ENCODE results near the gene SUMO2. TPM values are rescaled to one million over a fixed set of nuclear protein-coding genes. Genes with fewer than 3 reads are reported as not detected.

SUMO2 gene
- total and polyA plus RNA-seq, 2 experiments from 2014 or later, result 139 to 890 TPM

- Histone ChIP-seq H3K4me2 (peak overlapping the region; percentile 10; the same call in 1 of the 2 replicates), H3K36me3 (ENCODE audit: insufficient read depth) (no peaks in the 10 kb centered on the region), H3K27ac (ENCODE audit: low read depth) (no peak overlapping the region), H3K4me1 (ENCODE audit: insufficient read depth) (peaks cover 8% of the 10 kb centered on the region), H3K27me3 (ENCODE audit: insufficient read depth) (no peaks in the 10 kb centered on the region), H2AFZ (no peak overlapping the region), H3F3A (replicated peaks; ENCODE audit: low read depth) (peaks cover 28% of the 10 kb centered on the region), H3K4me3 (no peak overlapping the region), H4K20me1 (replicated peaks; ENCODE audit: insufficient read depth) (peaks cover 4% of the 10 kb centered on the region; the same call in 1 of the 2 replicates), H3K79me2 (replicated peaks; ENCODE audit: insufficient read depth) (peaks cover 7% of the 10 kb centered on the region), H3K9me2 (ENCODE audit: insufficient read depth) (0 out of 2 replicates have a peak, but pooled peaks cover 4% of the 10 kb centered on the region)
- H3K4me1 Mint-ChIP-seq, result peaks cover 11% of the 10 kb centered on the region
- H3K27ac Mint-ChIP-seq, result no peak overlapping the region
- peaks cover 12% of the 10 kb centered on the region for H3K27me3 Mint-ChIP-seq (ENCODE audit: insufficient read depth, low read depth, poor library complexity)
- no peak for TF ChIP-seq ETS1 (IDR thresholded peaks at IDR 0.05)
- TF ChIP-seq EZH2phosphoT487 (IDR thresholded peaks at IDR 0.05; ENCODE audit: unreplicated experiment), result no peak
- no peak for TF ChIP-seq NANOG (IDR thresholded peaks at IDR 0.05; ENCODE audit: borderline replicate concordance)
- no peak for TF ChIP-seq EZH2 (IDR thresholded peaks at IDR 0.05; ENCODE audit: low read depth, unreplicated experiment)
- TF ChIP-seq ZNF462 (CRISPR knock-in tag; IDR thresholded peaks at IDR 0.05), result no peak
- no peak for TF ChIP-seq POLR2AphosphoS5 (IDR thresholded peaks at IDR 0.05; ENCODE audit: low read depth)
- no peak for TF ChIP-seq CREB1 (CRISPR knock-in tag; IDR thresholded peaks at IDR 0.05; ENCODE audit: low read depth)
- no peak for TF ChIP-seq ZNF114 (CRISPR knock-in tag; IDR thresholded peaks at IDR 0.05)
- no peak for TF ChIP-seq ZNF331 (CRISPR knock-in tag; IDR thresholded peaks at IDR 0.05; ENCODE audit: low read depth)
- no peak for TF ChIP-seq REST (IDR thresholded peaks at IDR 0.05; ENCODE audit: unreplicated experiment)
- H3K4me3 Mint-ChIP-seq, result no peak overlapping the region
- H3K36me3 Mint-ChIP-seq (ENCODE audit: low read depth), result peaks cover 18% of the 10 kb centered on the region
- no peaks in the 10 kb centered on the region; the same call in 2 of the 3 replicates for H3K9me3 Mint-ChIP-seq
- ATAC-seq (peak; percentile 6; the same call in 2 of the 3 replicates), DNase-seq (ENCODE audit: low spot score) (peak; percentile 43)
These were observed 56.8 kb downstream of the SUMO2 start for GRCh38 chr17:75125984-75126383.

Data from GM23338 (cell line).